ENCODE data around the gene BLOC1S4. TPM values are rescaled to one million over a fixed set of nuclear protein-coding genes. Genes with fewer than 3 reads are reported as not detected.

The BLOC1S4 gene
- total RNA-seq, 4 donors from 2014 or later = 8.5 to 26.6 (median 11.7) TPM

GRCh38 chr4:6751611-6752485 is 35.9 kb downstream of the BLOC1S4 start:
- Histone ChIP-seq H3K4me1 (peaks cover 0 to 6% of the 10 kb centered on the region in 2 donors), H3K4me3 (no peak overlapping the region), H3K36me3 (no peaks in the 10 kb centered on the region), H3K27ac (no peak overlapping the region), H3K27me3 (no peaks in the 10 kb centered on the region), H3K9me3 (no peaks in the 10 kb centered on the region)
- intact Hi-C loops (cut with DNase I; ENCODE audit: low total_unique reads) = no loop called here
- TF ChIP-seq POLR2A (IDR thresholded peaks at IDR 0.05) (no peak), CTCF (IDR thresholded peaks at IDR 0.05) (no peak)
- DNase-seq = no peak

- H3K9me3 ChIP-seq = no peaks in the 10 kb centered on the region
- no peak for DNase-seq
- H3K27ac ChIP-seq = no peak overlapping the region
- H3K4me1 ChIP-seq = peaks cover 0 to 1% of the 10 kb centered on the region in 2 donors
- H3K36me3 ChIP-seq = no peaks in the 10 kb centered on the region
- no peaks in the 10 kb centered on the region for H3K27me3 ChIP-seq
- TF ChIP-seq CTCF (IDR thresholded peaks at IDR 0.05) (no peak), POLR2A (IDR thresholded peaks at IDR 0.05) (no peak)
- no peak overlapping the region for H3K4me3 ChIP-seq
- intact Hi-C loops (cut with DNase I; ENCODE audit: low total_unique reads) = no loop called here
Measured at GRCh38 chr4:6752486-6752829, 36.5 kb downstream of the BLOC1S4 start.

DNA sequence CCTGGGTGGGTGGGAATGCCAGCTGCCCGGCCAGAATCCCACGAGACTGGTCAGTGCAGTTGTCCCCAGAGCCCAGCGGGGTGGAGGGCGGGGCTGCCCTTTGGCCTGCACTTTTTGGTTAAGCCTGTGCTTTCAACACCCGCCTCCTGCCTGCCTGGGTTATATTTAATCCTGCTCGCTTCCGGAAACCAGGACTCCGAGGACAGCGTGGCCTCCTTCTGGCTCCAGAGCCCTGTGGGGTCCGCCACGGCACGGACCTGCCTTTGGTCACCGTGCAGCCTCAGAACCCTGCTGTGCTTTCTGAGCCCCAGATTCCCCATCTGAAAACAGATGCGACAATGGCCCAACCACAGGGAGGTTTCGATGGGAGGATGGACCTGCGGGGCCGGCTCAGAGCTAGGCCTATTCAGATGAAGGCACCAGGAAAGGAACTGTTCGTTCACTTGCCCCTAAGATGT is 37.2 kb downstream of the BLOC1S4 start:
- no peak for DNase-seq
- TF ChIP-seq CTCF (IDR thresholded peaks at IDR 0.05) (no peak), POLR2A (IDR thresholded peaks at IDR 0.05) (no peak)
- H3K27ac ChIP-seq = no peak overlapping the region
- H3K4me3 ChIP-seq = no peak overlapping the region
- H3K9me3 ChIP-seq = no peaks in the 10 kb centered on the region
- intact Hi-C loops (cut with DNase I; ENCODE audit: low total_unique reads) = no loop called here
- H3K36me3 ChIP-seq = no peaks in the 10 kb centered on the region
- H3K4me1 ChIP-seq = no peaks in the 10 kb centered on the region
- H3K27me3 ChIP-seq = no peaks in the 10 kb centered on the region

GRCh38 chr4:6753891-6754290 is 37.9 kb downstream of the BLOC1S4 start:
- intact Hi-C loops (cut with DNase I; ENCODE audit: low total_unique reads) = no loop called here
- H3K9me3 ChIP-seq = no peaks in the 10 kb centered on the region

More at GRCh38 chr4:6753891-6754290, 37.9 kb downstream of the BLOC1S4 start:
- Histone ChIP-seq H3K36me3 (no peaks in the 10 kb centered on the region), H3K27ac (no peak overlapping the region), H3K4me1 (no peaks in the 10 kb centered on the region), H3K4me3 (no peak overlapping the region), H3K27me3 (no peaks in the 10 kb centered on the region)
- no peak for DNase-seq
- TF ChIP-seq POLR2A (IDR thresholded peaks at IDR 0.05) (no peak), CTCF (IDR thresholded peaks at IDR 0.05) (no peak)

Data from uterus (tissue), 4 donors.